HCT116 (cell line): ENCODE measurements around the gene RFX1. TPM values are rescaled to one million over a fixed set of nuclear protein-coding genes. Genes with fewer than 3 reads are reported as not detected.

Experiments
- ATAC-seq: fragments of 200-7000 bp; cut with Tn5 transposase; 2 replicates; pipeline ENCODE4 v1.9.1; 2020; ENCODE audit warnings: mild to moderate bottlenecking, moderate library complexity
- BruUV-seq: library from RNA; stranded (reverse); fragments of 400-500 nt; replicated peaks from 2 replicates; lab custom pipeline; 2021; lab: Mats Ljungman, UMichigan
- CTCF ChIA-PET: fragments of 300-600 bp; sonication (Branson Sonifier 250); formaldehyde crosslinking; loops from one replicate; lab custom pipeline; 2021; ENCODE audit warnings: antibody characterized with exemption; lab: Charles Lee
- POLR2A ChIA-PET: fragments of 300-600, 350-600 bp; sonication (Branson Sonifier 250); formaldehyde crosslinking; loops from one replicate; lab custom pipeline; 2021; ENCODE audit warnings: antibody characterized with exemption; lab: Charles Lee
- RAD21 ChIA-PET, 2 experiments: fragments of 300-600 bp; sonication (Branson Sonifier 250); formaldehyde crosslinking; loops; one replicate each; lab custom pipeline; 2023; ENCODE audit warnings: low total read pairs in 2 of 2; ENCODE audit not compliant: uncharacterized antibody in 2 of 2, unreplicated experiment in 2 of 2, low non-redundant PET in 1 of 2; lab: Charles Lee
- DNase-seq: peaks from one replicate; pipeline ENCODE4 v3.0.0-alpha.2; 2010; ENCODE audit warnings: low read depth, low spot score
- H2AFZ ChIP-seq: fragments of 200-600 bp; shearing (Covaris generic), sonication (generic); 2 replicates; pipeline ENCODE4 v1.6.1; 2017; ENCODE audit warnings: low read depth, mixed run types, mixed read lengths, antibody characterized with exemption, low read length; ENCODE audit not compliant: poor library complexity, severe bottlenecking
- H3K27ac ChIP-seq: 2 replicates; pipeline ENCODE4 v1.5.1; 2012; ENCODE audit warnings: low read depth, low read length
- H3K27me3 ChIP-seq: fragments of 200-600 bp; sonication (generic); 2 replicates; pipeline ENCODE4 v1.6.1; 2016; ENCODE audit warnings: mixed run types, low read length, mixed read lengths; ENCODE audit not compliant: insufficient read depth
- H3K36me3 ChIP-seq, 2 experiments: fragments of 200-500 bp in 1 of 2; fragments of 200-600 bp in 1 of 2; sonication (Bioruptor generic) in 1 of 2; sonication (generic) in 1 of 2; 2 replicates each; pipeline versions ENCODE4 v1.5.1 to v1.6.1; 2014 to 2016; ENCODE audit warnings: low read length in 2 of 2, inconsistent platforms in 1 of 2, mixed read lengths in 1 of 2, mixed run types in 1 of 2; ENCODE audit not compliant: insufficient read depth in 2 of 2, control insufficient read depth in 1 of 2
- H3K4me1 ChIP-seq, 2 experiments: fragments of 200-600 bp in 1 of 2; sonication (generic) in 1 of 2; 2 replicates each; pipeline versions ENCODE4 v1.5.1 to v1.6.1; 2012 to 2017; ENCODE audit warnings: low read length in 2 of 2, inconsistent platforms in 1 of 2, mild to moderate bottlenecking in 1 of 2, mixed read lengths in 1 of 2, mixed run types in 1 of 2, moderate library complexity in 1 of 2; ENCODE audit not compliant: insufficient read depth in 2 of 2, control insufficient read depth in 1 of 2
- H3K4me2 ChIP-seq: fragments of 200-600 bp; sonication (generic); 2 replicates; pipeline ENCODE4 v1.6.1; 2017; ENCODE audit warnings: mixed run types, low read length, mixed read lengths
- H3K4me3 ChIP-seq, 2 experiments: fragments of 200-600 bp in 1 of 2; sonication (generic) in 1 of 2; replicated peaks in 1 of 2; 2 replicates each; pipeline ENCODE4 v1.5.1; 2011 to 2016; ENCODE audit warnings: low read length in 2 of 2, control low read depth in 1 of 2, low read depth in 1 of 2, mild to moderate bottlenecking in 1 of 2, mixed read lengths in 1 of 2, mixed run types in 1 of 2
- H3K79me2 ChIP-seq: fragments of 200-600 bp; sonication (generic); 2 replicates; pipeline ENCODE4 v1.6.1; 2017; ENCODE audit warnings: mild to moderate bottlenecking, mixed run types, low read length, moderate library complexity, mixed read lengths; ENCODE audit not compliant: insufficient read depth
- H3K9ac ChIP-seq: fragments of 200-600 bp; sonication (generic); 2 replicates; pipeline ENCODE4 v1.6.1; 2016; ENCODE audit warnings: low read length, mixed read lengths
- H3K9me2 ChIP-seq: fragments of 200-600 bp; sonication (generic), shearing (Covaris generic); 2 replicates; pipeline ENCODE4 v1.6.1; 2017; ENCODE audit warnings: mixed run types, mild to moderate bottlenecking, moderate library complexity; ENCODE audit not compliant: insufficient read depth
- H3K9me3 ChIP-seq, 2 experiments: fragments of 200-500 bp in 1 of 2; fragments of 200-600 bp in 1 of 2; sonication (Bioruptor generic) in 1 of 2; sonication (generic) in 1 of 2; 2 replicates each; pipeline ENCODE4 v1.6.1; 2014 to 2017; ENCODE audit warnings: low read length in 2 of 2, mixed read lengths in 2 of 2, inconsistent platforms in 1 of 2, low read depth in 1 of 2, mild to moderate bottlenecking in 1 of 2, mixed run types in 1 of 2, moderate library complexity in 1 of 2; ENCODE audit not compliant: control insufficient read depth in 1 of 2, insufficient read depth in 1 of 2
- H4K20me1 ChIP-seq: fragments of 200-600 bp; sonication (generic), shearing (Covaris generic); 2 replicates; pipeline ENCODE4 v1.6.1; 2017; ENCODE audit warnings: mixed run types, mild to moderate bottlenecking, moderate library complexity; ENCODE audit not compliant: insufficient read depth
- CBX3 ChIP-seq: IDR thresholded peaks from 2 replicates; pipeline ENCODE4 v1.6.1; 2012; ENCODE audit warnings: low read depth
- CTCF ChIP-seq, 3 experiments: fragments of 200-600 bp in 1 of 3; sonication (generic) in 1 of 3; IDR thresholded peaks in 2 of 3; conservative IDR thresholded peaks in 1 of 3; 2 replicates each; pipeline ENCODE4 v1.5.1; 2012 to 2017; ENCODE audit warnings: low read depth in 2 of 3, low read length in 2 of 3, antibody characterized with exemption in 1 of 3, borderline replicate concordance in 1 of 3, control low read depth in 1 of 3, mild to moderate bottlenecking in 1 of 3, mixed read lengths in 1 of 3, mixed run types in 1 of 3, moderate library complexity in 1 of 3; ENCODE audit not compliant: insufficient read depth in 1 of 3
- MAX ChIP-seq: IDR thresholded peaks from 2 replicates; pipeline ENCODE4 v1.6.1; 2012
- POLR2A ChIP-seq: IDR thresholded peaks from 2 replicates; pipeline ENCODE4 v1.7.0; 2011; ENCODE audit warnings: borderline replicate concordance; ENCODE audit not compliant: insufficient read depth, insufficient read length; ENCODE audit errors: extremely low read depth
- RAD21 ChIP-seq: IDR thresholded peaks from 2 replicates; pipeline ENCODE4 v1.6.1; 2012; ENCODE audit warnings: low read depth, mild to moderate bottlenecking
- intact Hi-C: fragments of 100-400 bp; cut with micrococcal nuclease; formaldehyde crosslinking; loops from 2 replicates; pipeline ENCODE4 v1.10.0; 2022
- total RNA-seq: library from RNA; stranded (reverse); gene quantifications from one replicate; pipeline ENCODE4 v1.2.1, GENCODE V29; 2021; ENCODE audit not compliant: unreplicated experiment

Gene RFX1
- total RNA-seq, 1 experiment from 2014 or later, result 16.3 TPM

- Histone ChIP-seq H3K4me3 (no peak overlapping the region), H3K79me2 (no peaks in the 10 kb centered on the region), H3K27ac (peak overlapping the region; percentile 21; the same call in 1 of the 2 replicates), H3K4me1 (peaks cover 7 to 35% of the 10 kb centered on the region in 2 experiments; a peak in 3 of 4 replicates), H2AFZ (no peak overlapping the region), H3K36me3 (no peaks in the 10 kb centered on the region; a peak in 1 of 4 replicates), H4K20me1 (no peaks in the 10 kb centered on the region), H3K4me2 (peak overlapping the region; percentile 29; the same call in 1 of the 2 replicates), H3K9me2 (no peaks in the 10 kb centered on the region), H3K9ac (no peak overlapping the region), H3K9me3 (no peaks in the 10 kb centered on the region), H3K27me3 (no peaks in the 10 kb centered on the region)
- intact Hi-C loops, result no loop called here
- ChIA-PET POLR2A (no interaction called here), CTCF (no interaction called here), RAD21 (no interaction called here)
- TF ChIP-seq POLR2A (peak; percentile 20), CBX3 (0 out of 2 replicates have a peak, but pooled peaks have one; percentile 8), MAX (no peak), CTCF (IDR thresholded peaks at IDR 0.05 in 2 of 3, conservative IDR thresholded peaks at IDR 0.05 in 1 of 3; ENCODE audit: borderline replicate concordance in 1 of 3, insufficient read depth in 1 of 3, low read depth in 2 of 3, low read length in 2 of 3) (peak; percentile 24 to 75 (median 72); a peak in 4 of 6 replicates), RAD21 (peak; percentile 12; the same call in 1 of the 2 replicates)
- DNase-seq (no peak), ATAC-seq (peak; percentile 92)
- BruUV-seq, result no TSS peak
Observed at GRCh38 chr19:14023404-14024235, 17.5 kb upstream of the RFX1 start.
